ENCODE measurements around the gene IDUA. TPM values are rescaled to one million over a fixed set of nuclear protein-coding genes. Genes with fewer than 3 reads are reported as not detected.

IDUA gene
- total RNA-seq, 4 donors from 2014 or later: 15.5 to 32.2 (median 16.9) TPM

- DNase-seq (ENCODE audit: low spot score) (no peak), ATAC-seq (ENCODE audit: low FRiP score) (no peak)
- TF ChIP-seq, protein P1, sequence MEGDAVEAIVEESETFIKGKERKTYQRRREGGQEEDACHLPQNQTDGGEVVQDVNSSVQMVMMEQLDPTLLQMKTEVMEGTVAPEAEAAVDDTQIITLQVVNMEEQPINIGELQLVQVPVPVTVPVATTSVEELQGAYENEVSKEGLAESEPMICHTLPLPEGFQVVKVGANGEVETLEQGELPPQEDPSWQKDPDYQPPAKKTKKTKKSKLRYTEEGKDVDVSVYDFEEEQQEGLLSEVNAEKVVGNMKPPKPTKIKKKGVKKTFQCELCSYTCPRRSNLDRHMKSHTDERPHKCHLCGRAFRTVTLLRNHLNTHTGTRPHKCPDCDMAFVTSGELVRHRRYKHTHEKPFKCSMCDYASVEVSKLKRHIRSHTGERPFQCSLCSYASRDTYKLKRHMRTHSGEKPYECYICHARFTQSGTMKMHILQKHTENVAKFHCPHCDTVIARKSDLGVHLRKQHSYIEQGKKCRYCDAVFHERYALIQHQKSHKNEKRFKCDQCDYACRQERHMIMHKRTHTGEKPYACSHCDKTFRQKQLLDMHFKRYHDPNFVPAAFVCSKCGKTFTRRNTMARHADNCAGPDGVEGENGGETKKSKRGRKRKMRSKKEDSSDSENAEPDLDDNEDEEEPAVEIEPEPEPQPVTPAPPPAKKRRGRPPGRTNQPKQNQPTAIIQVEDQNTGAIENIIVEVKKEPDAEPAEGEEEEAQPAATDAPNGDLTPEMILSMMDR (IDR thresholded peaks at IDR 0.05): no peak
These were observed 21.6 kb upstream of the IDUA start for GRCh38 chr4:965048-965765.

DNA sequence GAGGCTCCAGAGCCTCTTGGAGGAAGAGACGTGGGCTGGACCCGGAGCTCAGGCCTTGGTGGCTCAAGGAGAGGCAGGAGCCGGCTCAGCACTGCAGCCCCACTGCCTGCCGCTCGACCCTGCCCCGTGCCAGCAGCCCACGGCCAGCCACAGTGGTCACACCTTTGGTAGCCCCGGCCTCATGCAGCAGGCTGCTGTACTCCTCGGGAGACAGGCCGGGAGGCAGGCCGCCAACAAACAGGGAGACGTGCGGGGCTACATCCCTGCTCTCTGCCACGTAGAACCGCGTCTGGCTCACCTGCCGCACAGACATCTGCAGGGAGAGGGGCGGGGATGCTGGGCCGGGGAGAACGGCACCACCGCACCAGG, 21.1 kb upstream of the IDUA start:
- ATAC-seq (ENCODE audit: low FRiP score) (no peak), DNase-seq (ENCODE audit: low spot score) (no peak)
- TF ChIP-seq, protein P1 (IDR thresholded peaks at IDR 0.05): no peak

DNA sequence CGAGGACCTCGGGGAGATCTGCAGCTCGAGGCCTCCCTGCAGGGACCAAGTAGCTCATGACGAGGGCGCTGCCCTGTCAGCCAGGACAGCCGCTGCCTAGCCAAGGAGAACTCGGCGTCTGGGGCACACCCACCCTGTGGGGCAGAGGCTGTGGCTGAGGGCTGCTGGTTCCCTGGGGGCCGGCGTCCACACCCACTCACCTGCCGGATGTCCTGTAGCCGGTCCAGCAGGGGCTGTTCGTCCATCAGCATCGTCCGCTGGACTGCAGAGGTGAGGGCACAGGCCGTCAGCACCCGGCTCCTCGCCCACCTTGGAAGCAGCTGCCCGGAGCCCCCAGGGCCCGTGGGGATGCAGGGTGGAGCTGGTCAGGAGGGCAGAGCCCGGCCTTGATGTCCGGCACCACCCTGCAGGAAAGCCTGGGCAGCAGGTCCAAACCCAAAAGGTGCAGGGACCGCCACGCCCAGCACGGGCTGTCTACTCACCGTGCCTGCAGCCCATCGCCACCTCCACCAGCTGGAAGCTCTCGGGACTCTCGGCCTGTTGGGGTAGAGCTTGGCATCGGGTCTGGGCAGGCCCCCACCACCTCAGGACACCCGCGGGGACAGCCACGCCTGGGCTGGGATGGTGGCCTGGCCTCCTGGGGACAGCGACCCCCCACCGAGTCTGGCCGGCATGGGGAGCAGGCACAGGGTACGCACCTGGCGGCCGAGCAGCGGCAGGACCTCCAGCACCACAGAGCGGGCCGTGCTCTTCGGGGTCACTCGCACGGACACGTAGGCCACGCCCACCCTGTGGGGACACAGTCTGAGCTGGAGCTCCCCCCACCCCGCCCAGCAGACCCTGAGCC, 20.4 kb upstream of the IDUA start:
- ATAC-seq (ENCODE audit: low FRiP score) (no peak), DNase-seq (ENCODE audit: low spot score) (no peak)
- TF ChIP-seq, protein P1 (IDR thresholded peaks at IDR 0.05): no peak

DNA sequence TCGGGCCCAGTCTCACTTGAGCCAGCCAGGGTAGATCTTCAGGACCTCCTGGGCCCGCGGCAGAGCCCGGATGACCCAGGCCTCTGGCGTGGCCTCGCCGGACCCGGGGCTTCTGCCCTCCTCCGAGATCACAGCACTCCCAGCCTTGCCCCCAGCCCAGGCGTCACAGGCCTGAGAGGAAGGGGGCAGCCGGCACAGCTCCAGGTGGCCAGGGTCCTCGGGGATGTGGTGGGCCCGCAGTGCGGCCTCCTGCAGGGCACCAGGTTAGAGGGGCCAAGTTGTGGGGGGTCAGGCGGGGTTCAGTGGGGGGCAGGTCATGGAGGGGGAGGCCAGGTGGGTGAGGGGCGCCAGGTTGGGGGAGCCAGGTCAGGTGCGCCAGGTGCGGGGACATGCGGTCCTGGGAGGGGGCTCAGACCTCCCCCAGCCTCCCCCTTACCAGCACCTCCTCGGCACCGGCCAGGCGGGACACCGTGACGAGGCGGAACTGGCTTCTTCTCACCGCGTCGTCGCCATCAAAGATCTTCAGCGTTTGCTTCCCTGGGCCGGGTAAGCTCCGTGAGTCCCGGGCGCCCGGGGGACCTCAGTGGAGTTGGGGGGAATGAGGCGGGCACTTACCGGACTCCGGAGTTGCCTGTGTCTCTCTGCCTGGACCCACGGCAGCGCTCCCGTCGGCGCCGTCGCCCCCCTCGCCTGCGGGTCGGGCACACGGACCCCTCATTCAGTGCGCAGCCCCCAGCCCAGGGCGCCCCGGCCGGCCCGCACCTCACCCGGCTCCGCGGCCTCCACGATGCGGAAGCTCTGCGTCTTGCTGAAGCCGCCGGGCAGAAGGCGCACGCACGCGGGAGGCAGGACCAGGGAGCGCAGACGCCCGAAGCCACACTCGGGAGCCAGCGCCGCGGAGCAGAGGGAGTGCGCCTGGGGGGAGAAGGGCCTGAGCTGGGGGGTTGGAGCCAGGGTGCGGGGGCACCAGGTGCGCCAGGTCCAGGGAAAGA, 19.4 kb upstream of the IDUA start:
- DNase-seq (ENCODE audit: low spot score) (no peak), ATAC-seq (ENCODE audit: low FRiP score) (no peak)
- TF ChIP-seq, protein P1 (IDR thresholded peaks at IDR 0.05): no peak

DNA sequence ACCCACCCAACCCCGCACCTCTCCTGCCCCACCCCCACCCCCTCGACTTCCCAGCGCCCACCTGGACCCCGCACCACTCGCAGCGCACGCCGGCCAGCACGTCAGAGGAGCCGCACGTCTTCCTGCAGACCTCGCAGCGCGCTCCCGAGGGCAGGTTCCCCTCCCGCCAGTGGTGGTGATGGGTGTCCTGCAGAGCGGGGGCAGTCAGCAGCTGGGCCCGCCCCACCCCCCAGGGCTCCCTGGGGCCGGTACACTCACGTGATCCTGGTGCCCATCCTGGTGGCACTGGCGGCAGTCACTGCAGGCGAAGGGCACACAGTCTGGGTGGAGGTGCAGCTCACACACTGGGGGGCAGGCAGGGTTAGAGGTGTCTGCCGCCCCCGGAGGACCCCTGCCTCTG, 18.6 kb upstream of the IDUA start:
- TF ChIP-seq, protein P1 (IDR thresholded peaks at IDR 0.05): no peak
- DNase-seq (ENCODE audit: low spot score) (no peak), ATAC-seq (ENCODE audit: low FRiP score) (no peak)

DNA sequence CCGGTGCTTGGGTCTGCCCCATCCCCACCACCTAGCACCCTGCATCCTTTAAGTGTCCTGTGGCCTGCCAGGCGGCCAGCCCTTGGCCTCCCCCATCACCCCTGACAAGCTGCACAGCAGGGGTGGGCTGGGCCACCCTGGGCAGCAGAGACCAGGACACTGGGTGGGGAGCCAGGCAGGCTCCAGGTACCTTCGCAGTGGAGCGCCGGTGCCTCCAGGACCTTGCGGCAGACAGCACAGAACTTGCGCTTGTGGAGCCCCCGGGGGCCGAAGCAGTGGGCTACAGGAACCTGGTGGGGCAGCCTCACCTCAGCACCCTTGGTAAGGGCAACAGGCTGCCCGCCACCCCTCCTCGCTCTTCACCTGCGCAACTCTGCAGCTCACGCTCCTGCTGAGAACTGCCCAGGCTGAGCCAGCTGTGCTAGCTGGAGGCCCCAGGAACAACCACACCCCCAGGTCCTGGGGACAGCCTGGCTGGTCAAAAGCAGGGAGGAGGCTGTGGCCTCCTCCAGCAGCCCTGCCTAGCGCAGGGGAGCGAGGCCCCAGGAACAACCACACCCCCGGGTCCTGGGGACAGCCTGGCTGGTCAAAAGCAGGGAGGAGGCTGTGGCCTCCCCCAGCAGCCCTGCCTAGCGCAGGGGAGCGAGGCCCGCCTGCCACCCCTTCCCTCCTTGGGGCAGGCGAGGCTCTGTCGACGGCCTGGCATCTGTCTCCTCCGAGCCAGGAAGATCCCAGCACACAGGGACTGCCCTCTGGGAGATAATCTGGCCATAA, 18.0 kb upstream of the IDUA start:
- no peak for DNase-seq (ENCODE audit: low spot score)

More for the DNA sequence above, 18.0 kb upstream of the IDUA start:
- TF ChIP-seq, protein P1 (IDR thresholded peaks at IDR 0.05): no peak
- ATAC-seq (ENCODE audit: low FRiP score): no peak
